HG02759 (cell line): Measurements from ENCODE around the gene MYB.
"Not testable (repeated sequence)": the region's sequence is repeated elsewhere in the genome, so short reads cannot be mapped to it uniquely, and the experiment has no call there.

Experiments
- ATAC-seq: cut with Tn5 transposase; IDR thresholded peaks from one replicate; pipeline ENCODE4 v1.9.1; 2021; ENCODE audit warnings: mild to moderate bottlenecking, moderate library complexity; ENCODE audit not compliant: unreplicated experiment

MYB gene

GRCh38 chr6:135162678-135163439 is 18.2 kb upstream of the MYB start:
- no peak for ATAC-seq

GRCh38 chr6:135163440-135163738 is 17.7 kb upstream of the MYB start:
- ATAC-seq, result peak; percentile 72

- not testable (repeated sequence) for ATAC-seq
These were observed 16.7 kb upstream of the MYB start for GRCh38 chr6:135164387-135164786.

GRCh38 chr6:135165031-135165430 is 16.1 kb upstream of the MYB start:
- no peak for ATAC-seq

- ATAC-seq, result no peak
These were observed 14.6 kb upstream of the MYB start for GRCh38 chr6:135166515-135166914.

GRCh38 chr6:135167617-135168016 is 13.5 kb upstream of the MYB start:
- ATAC-seq, result no peak

GRCh38 chr6:135168766-135169165 is 12.3 kb upstream of the MYB start:
- ATAC-seq, result no peak

- no peak for ATAC-seq
These were observed 10.9 kb upstream of the MYB start for GRCh38 chr6:135170238-135170637.

GRCh38 chr6:135170849-135171248 is 10.3 kb upstream of the MYB start:
- ATAC-seq, result no peak

GRCh38 chr6:135173242-135173988 is 7.7 kb upstream of the MYB start:
- ATAC-seq, result no peak

- ATAC-seq, result no peak
These were observed 7.1 kb upstream of the MYB start for GRCh38 chr6:135173989-135174484.

GRCh38 chr6:135176058-135176457 is 5.0 kb upstream of the MYB start:
- no peak for ATAC-seq

GRCh38 chr6:135176464-135176863 is 4.6 kb upstream of the MYB start:
- ATAC-seq, result no peak

GRCh38 chr6:135179372-135179771 is 1.7 kb upstream of the MYB start:
- no peak for ATAC-seq

- no peak for ATAC-seq
These were observed 1.1 kb upstream of the MYB start for GRCh38 chr6:135179920-135180541.

- ATAC-seq, result peak; percentile 0
These were observed 394 bp downstream of the MYB start for GRCh38 chr6:135181333-135182070.

- ATAC-seq, result peak; percentile 15
These were observed 1.2 kb downstream of the MYB start for GRCh38 chr6:135182071-135183001.

GRCh38 chr6:135183002-135183531 is 2.0 kb downstream of the MYB start:
- peak; percentile 50 for ATAC-seq

GRCh38 chr6:135183532-135184440 is 2.7 kb downstream of the MYB start:
- ATAC-seq, result peak; percentile 30
